ENCODE data around the gene MEIOB.

- TF ChIP-seq POLR2A (IDR thresholded peaks at IDR 0.05) (no peak), CTCF (IDR thresholded peaks at IDR 0.05) (no peak)
Observed at GRCh38 chr16:1877089-1877488, 5.1 kb upstream of the MEIOB start.

All from esophagus squamous epithelium (tissue), 4 donors.